Measurements from ENCODE around the gene MSANTD1.

Gene MSANTD1

DNA sequence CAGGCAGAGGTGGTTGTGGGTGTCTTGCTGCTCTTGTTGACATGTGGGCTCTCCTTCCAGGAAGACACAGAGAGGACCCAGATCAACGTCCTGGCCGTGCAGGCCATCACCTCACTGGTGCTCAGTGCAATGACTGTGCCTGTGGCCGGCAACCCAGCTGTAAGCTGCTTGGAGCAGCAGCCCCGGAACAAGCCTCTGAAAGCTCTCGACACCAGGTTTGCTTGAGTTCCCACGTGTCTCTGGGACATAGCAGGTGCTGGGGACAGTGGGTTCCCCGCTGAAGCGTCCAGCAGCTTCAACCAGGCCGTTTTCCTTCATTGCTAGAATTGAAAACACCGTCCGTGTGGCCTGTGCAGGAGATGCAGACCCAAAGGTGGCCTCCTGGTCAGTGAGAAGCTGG, 25.6 kb upstream of the MSANTD1 start:
- CTCF ChIA-PET: no interaction called here
- DNase-seq (ENCODE audit: extremely low spot score): no peak
- POLR2A ChIA-PET: no interaction called here
- TF ChIP-seq BHLHE40 (IDR thresholded peaks at IDR 0.05; ENCODE audit: borderline replicate concordance): no peak
- TF ChIP-seq FOXK2 (IDR thresholded peaks at IDR 0.05): no peak
- TF ChIP-seq HDGF (IDR thresholded peaks at IDR 0.05; ENCODE audit: borderline replicate concordance): no peak
- no peak for TF ChIP-seq CTBP1 (IDR thresholded peaks at IDR 0.05; ENCODE audit: borderline replicate concordance)
- TF ChIP-seq FOXA1 (IDR thresholded peaks at IDR 0.05): no peak
- TF ChIP-seq FOXM1 (IDR thresholded peaks at IDR 0.05; ENCODE audit: borderline replicate concordance): no peak
- no peak for TF ChIP-seq ARNT (IDR thresholded peaks at IDR 0.05)
- TF ChIP-seq TARDBP (IDR thresholded peaks at IDR 0.05): no peak
- TF ChIP-seq ZNF384 (IDR thresholded peaks at IDR 0.05): no peak
- no peak for TF ChIP-seq SP1 (IDR thresholded peaks at IDR 0.05)
- no peak for TF ChIP-seq L3MBTL2 (conservative IDR thresholded peaks at IDR 0.05)
- TF ChIP-seq NFRKB (IDR thresholded peaks at IDR 0.05): no peak
- TF ChIP-seq SUZ12 (IDR thresholded peaks at IDR 0.05): no peak
- no peak for TF ChIP-seq ELF4 (IDR thresholded peaks at IDR 0.05)
- TF ChIP-seq LEF1 (IDR thresholded peaks at IDR 0.05; ENCODE audit: borderline replicate concordance): no peak
- TF ChIP-seq PKNOX1 (IDR thresholded peaks at IDR 0.05): no peak

GRCh38 chr4:3223956-3224748, 24.8 kb upstream of the MSANTD1 start:
- ChIA-PET POLR2A (no interaction called here), CTCF (no interaction called here)
- TF ChIP-seq ZNF384 (IDR thresholded peaks at IDR 0.05): no peak
- TF ChIP-seq SP1 (IDR thresholded peaks at IDR 0.05): no peak
- no peak for TF ChIP-seq LEF1 (IDR thresholded peaks at IDR 0.05; ENCODE audit: borderline replicate concordance)
- no peak for TF ChIP-seq HDGF (IDR thresholded peaks at IDR 0.05; ENCODE audit: borderline replicate concordance)
- TF ChIP-seq FOXM1 (IDR thresholded peaks at IDR 0.05; ENCODE audit: borderline replicate concordance): no peak
- no peak for DNase-seq (ENCODE audit: extremely low spot score)

- DNase-seq (ENCODE audit: extremely low spot score): no peak
- TF ChIP-seq CTBP1 (IDR thresholded peaks at IDR 0.05; ENCODE audit: borderline replicate concordance) (no peak), SP1 (IDR thresholded peaks at IDR 0.05) (no peak), FOXK2 (IDR thresholded peaks at IDR 0.05) (no peak), PKNOX1 (IDR thresholded peaks at IDR 0.05) (no peak), LEF1 (IDR thresholded peaks at IDR 0.05; ENCODE audit: borderline replicate concordance) (no peak), NFRKB (IDR thresholded peaks at IDR 0.05) (no peak), ZNF384 (IDR thresholded peaks at IDR 0.05) (no peak), ARNT (IDR thresholded peaks at IDR 0.05) (no peak), BHLHE40 (IDR thresholded peaks at IDR 0.05; ENCODE audit: borderline replicate concordance) (no peak), HDGF (IDR thresholded peaks at IDR 0.05; ENCODE audit: borderline replicate concordance) (no peak)
- ChIA-PET CTCF (no interaction called here), POLR2A (no interaction called here)
These were observed 23.7 kb upstream of the MSANTD1 start for GRCh38 chr4:3225071-3225850.

DNA sequence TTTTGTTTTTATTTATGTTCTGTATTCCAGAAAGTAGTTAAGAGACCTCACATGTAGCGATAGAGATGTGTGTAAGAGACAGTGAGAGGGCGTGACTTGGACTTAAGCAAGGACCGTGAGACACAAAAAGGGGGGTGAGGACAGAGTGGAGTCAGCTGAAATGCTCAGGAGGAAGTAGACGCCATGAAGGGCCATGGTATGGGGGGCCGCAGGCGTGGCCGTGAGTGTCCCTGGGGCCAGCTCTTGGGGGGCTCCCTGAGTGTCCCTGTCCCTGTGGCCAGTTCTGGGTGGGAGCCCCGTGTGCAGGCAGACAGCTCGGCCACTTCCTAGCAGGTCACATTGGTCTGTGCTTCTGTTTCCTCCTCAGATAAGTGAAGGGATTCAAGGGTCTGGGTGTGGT, 23.0 kb upstream of the MSANTD1 start:
- no peak for DNase-seq (ENCODE audit: extremely low spot score)

DNA sequence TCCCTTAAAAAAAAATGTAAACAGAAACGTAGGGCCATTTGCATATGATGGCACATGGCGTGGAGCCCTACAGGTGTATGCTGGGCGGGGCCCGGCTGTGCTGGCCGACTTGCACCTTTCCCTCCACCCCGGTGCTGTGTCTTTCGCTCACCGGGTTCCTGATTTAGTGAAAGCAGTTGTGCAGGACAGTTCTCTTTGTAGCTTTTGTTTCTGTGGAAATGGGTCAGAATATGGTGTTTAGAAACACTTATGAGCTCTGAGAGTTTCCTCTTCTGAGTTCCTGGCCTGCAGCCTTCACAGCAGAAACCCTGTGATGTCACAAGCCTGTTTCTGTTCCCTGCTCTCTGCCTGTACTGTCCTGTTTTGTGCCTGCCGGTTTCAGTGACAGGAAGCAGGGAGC, 22.5 kb upstream of the MSANTD1 start:
- CTCF ChIA-PET: no interaction called here

More for the DNA sequence above, 23.0 kb upstream of the MSANTD1 start:
- TF ChIP-seq TARDBP (IDR thresholded peaks at IDR 0.05): no peak
- TF ChIP-seq SP1 (IDR thresholded peaks at IDR 0.05): no peak
- TF ChIP-seq PKNOX1 (IDR thresholded peaks at IDR 0.05): no peak
- no peak for TF ChIP-seq FOXK2 (IDR thresholded peaks at IDR 0.05)
- no peak for TF ChIP-seq FOXA1 (IDR thresholded peaks at IDR 0.05)
- TF ChIP-seq ELF4 (IDR thresholded peaks at IDR 0.05): no peak
- CTCF ChIA-PET: no interaction called here
- POLR2A ChIA-PET: no interaction called here

DNA sequence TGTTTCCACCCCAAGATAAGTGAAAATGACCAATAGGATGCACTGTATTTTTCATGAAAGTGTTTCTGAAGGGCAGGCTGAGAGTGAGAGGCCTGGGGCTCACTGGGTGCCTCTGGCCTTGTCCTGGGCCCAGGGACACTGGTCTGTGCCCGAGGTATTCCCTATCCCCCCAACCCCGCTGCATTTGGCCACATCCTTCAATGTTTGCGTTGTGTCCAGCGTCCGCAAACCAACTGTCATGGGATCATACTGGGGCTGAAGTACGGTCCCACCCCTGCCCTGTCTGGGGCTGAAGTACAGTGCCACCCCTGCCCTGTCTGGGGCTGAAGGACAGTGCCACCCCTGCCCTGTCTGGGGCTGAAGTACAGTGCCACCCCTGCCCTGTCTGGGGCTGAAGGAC, 22.0 kb upstream of the MSANTD1 start:
- TF ChIP-seq ELF4 (IDR thresholded peaks at IDR 0.05) (no peak), BHLHE40 (IDR thresholded peaks at IDR 0.05; ENCODE audit: borderline replicate concordance) (no peak), FOXK2 (IDR thresholded peaks at IDR 0.05) (no peak), L3MBTL2 (conservative IDR thresholded peaks at IDR 0.05) (no peak), SP1 (IDR thresholded peaks at IDR 0.05) (no peak), ARNT (IDR thresholded peaks at IDR 0.05) (no peak), NFRKB (IDR thresholded peaks at IDR 0.05) (no peak)
- CTCF ChIA-PET: no interaction called here
- POLR2A ChIA-PET: no interaction called here
- DNase-seq (ENCODE audit: extremely low spot score): no peak

More for the DNA sequence above, 22.5 kb upstream of the MSANTD1 start:
- POLR2A ChIA-PET: no interaction called here
- no peak for DNase-seq (ENCODE audit: extremely low spot score)
- TF ChIP-seq ELF4 (IDR thresholded peaks at IDR 0.05): no peak
- no peak for TF ChIP-seq BHLHE40 (IDR thresholded peaks at IDR 0.05; ENCODE audit: borderline replicate concordance)
- TF ChIP-seq SUZ12 (IDR thresholded peaks at IDR 0.05): no peak
- TF ChIP-seq FOXK2 (IDR thresholded peaks at IDR 0.05): no peak
- TF ChIP-seq FOXM1 (IDR thresholded peaks at IDR 0.05; ENCODE audit: borderline replicate concordance): no peak
- TF ChIP-seq TARDBP (IDR thresholded peaks at IDR 0.05): no peak
- no peak for TF ChIP-seq LEF1 (IDR thresholded peaks at IDR 0.05; ENCODE audit: borderline replicate concordance)

All from HEK293T (cell line).